UCSD-AML1 (cell line): Measurements from ENCODE around the gene S100A9.

ENCODE experiments used
- DNase-seq: peaks from one replicate; lab custom pipeline; 2025; ENCODE audit not compliant: unreplicated experiment; lab: John Stamatoyannopoulos, UW

The S100A9 gene

GRCh38 chr1:153359241-153359640, 1.6 kb downstream of the S100A9 start:
- no peak for DNase-seq

GRCh38 chr1:153360190-153360589, 2.5 kb downstream of the S100A9 start:
- no peak for DNase-seq

- no peak for DNase-seq
Measured at GRCh38 chr1:153360592-153361479, 3.2 kb downstream of the S100A9 start.

GRCh38 chr1:153361480-153362109, 3.9 kb downstream of the S100A9 start:
- no peak for DNase-seq

GRCh38 chr1:153362187-153362775, 4.6 kb downstream of the S100A9 start:
- no peak for DNase-seq

GRCh38 chr1:153363641-153364040, 6.0 kb downstream of the S100A9 start:
- DNase-seq: no peak

- DNase-seq: no peak
Measured at GRCh38 chr1:153364156-153364555, 6.5 kb downstream of the S100A9 start.

- DNase-seq: no peak
Measured at GRCh38 chr1:153364766-153365666, 7.4 kb downstream of the S100A9 start.

GRCh38 chr1:153365696-153366095, 8.0 kb downstream of the S100A9 start:
- no peak for DNase-seq

GRCh38 chr1:153366261-153366660, 8.6 kb downstream of the S100A9 start:
- no peak for DNase-seq

GRCh38 chr1:153367090-153367489, 9.4 kb downstream of the S100A9 start:
- DNase-seq: no peak

- DNase-seq: no peak
Measured at GRCh38 chr1:153368495-153368894, 10.8 kb downstream of the S100A9 start.

- DNase-seq: no peak
Measured at GRCh38 chr1:153370146-153370545, 12.5 kb downstream of the S100A9 start.

- DNase-seq: no peak
Measured at GRCh38 chr1:153371231-153371630, 13.6 kb downstream of the S100A9 start.

GRCh38 chr1:153372571-153372970, 14.9 kb downstream of the S100A9 start:
- DNase-seq: no peak

GRCh38 chr1:153374071-153374470, 16.4 kb downstream of the S100A9 start:
- DNase-seq: no peak

GRCh38 chr1:153375511-153375910, 17.9 kb downstream of the S100A9 start, which contains the start of gene S100A12:
S100A12 (minus strand) TSS chr1:153375621; CDS start chr1:153374592, 1,029 bp downstream.
- DNase-seq: no peak

- no peak for DNase-seq
Measured at GRCh38 chr1:153379591-153379990, 21.9 kb downstream of the S100A9 start.

GRCh38 chr1:153380711-153381110, 23.1 kb downstream of the S100A9 start:
- DNase-seq: no peak

- DNase-seq: no peak
Measured at GRCh38 chr1:153384958-153385580, 27.4 kb downstream of the S100A9 start.
